HG03354 (cell line): Measurements from ENCODE around the gene WNT9B.
"Not testable (repeated sequence)": the region's sequence is repeated elsewhere in the genome, so short reads cannot be mapped to it uniquely, and the experiment has no call there.

Experiments used
- ATAC-seq: cut with Tn5 transposase; IDR thresholded peaks from one replicate; pipeline ENCODE4 v1.9.1; 2021; ENCODE audit warnings: mild to moderate bottlenecking; ENCODE audit not compliant: unreplicated experiment, poor library complexity, severe bottlenecking

Gene WNT9B

DNA sequence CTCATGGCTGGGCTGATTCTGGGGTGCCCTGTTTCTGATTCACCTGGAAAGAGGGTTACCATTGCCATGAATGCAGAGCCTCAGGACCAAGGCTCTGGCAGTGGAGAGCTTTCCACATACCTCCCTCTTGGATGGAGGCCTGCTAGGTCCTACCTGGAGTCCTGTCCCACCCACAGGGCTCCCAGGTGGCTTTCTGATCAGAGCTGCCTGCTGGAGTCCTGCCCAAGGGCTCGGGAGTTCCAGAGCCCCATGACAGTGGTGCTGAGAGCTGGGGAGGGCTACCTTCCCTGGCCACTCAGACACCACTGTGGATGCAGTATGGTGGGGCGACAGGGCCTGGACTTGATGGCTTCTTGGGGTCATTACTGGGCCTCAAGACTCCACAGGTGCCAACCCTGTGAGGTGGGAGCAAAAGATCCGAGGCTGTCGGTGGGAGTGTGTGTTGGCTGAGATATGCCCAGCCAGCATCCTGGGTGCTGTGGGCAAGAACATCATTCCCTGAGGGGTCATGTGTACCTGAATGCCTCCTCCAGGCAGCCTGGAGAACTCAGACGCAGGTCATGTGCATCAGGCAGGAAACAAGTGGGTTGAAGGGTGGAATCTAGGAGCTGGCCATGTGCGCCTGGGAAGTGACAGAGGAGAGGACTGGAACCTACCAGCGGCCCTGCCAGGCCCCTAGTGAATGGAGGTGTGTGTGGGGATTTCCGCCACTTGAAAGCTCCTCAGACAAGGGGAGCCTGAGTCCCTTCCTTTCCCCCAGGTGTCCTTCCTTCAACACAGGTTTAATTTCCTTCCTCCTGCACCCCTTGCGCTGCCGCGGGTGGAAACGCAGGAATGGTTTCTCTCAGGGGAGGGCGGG lies 30.6 kb upstream of the WNT9B start:
- ATAC-seq: no peak

DNA sequence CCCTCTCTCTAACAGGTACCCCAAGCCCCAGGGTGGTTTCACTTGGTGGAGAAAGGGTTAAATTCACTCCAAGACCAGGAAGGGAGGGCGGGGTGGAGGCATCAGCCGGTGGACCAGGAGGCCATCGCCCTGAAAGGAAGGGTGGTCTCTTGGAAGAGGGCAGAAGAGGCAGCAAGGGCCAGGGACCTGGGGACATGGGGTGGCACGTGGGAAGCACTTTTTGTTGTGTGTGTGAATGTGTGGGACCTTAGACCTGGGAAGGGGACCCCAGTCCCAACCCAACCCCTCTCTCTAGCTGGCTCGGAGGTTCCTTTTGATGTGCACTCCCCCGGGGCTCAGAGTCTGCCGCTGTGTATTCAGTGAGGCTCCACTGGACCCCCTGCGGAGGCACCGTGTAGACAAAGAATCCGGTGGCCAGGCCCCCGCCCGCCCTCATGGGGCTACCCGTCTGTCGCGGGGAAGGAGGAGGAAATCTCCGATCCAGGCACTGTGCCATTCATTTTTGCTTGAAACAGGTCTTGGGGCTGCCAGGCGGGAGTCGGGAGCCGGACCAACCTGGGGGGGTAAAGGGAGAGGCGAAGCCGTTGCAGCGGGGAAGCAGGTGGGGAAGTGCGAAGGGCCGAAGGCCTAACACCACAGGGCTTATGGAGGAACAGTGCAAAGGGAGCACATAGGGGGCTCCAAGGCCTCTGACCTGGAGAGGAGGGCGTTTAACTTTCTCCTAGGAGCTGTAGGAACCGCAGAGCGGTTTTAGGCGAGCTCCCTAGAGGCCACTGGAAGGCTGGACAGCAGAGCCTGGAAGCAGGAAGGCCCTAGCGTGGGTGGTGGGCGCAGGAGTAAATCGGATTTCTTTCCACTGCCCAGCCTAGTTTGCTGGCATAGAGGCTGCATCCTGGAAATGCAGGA lies 29.6 kb upstream of the WNT9B start:
- ATAC-seq: no peak

DNA sequence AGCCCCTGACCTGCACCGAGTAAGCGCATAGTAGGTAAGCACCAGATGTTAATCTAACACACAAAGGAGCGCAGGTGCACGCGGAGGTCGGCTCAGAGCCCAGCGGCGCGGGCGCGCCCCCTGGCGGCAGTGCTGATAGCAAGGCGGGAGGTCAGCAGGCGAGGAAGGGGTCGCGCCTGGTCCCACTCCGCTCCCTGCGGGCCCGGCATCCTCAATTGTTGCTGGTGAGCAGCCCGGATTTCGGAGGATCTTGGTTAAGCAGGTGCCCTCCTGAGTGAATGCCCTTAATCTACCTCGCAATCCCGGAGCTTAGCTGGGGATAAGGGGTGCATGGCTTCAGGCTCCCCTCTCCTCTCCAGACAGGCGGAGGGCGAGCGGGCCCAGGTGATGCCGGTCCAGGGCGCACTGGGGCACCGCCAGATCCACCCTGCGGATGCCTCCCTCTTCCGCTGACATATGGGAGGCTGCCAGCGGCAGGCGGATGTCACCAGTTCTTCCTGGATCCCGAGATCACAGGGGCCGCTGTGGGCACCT lies 28.9 kb upstream of the WNT9B start:
- no peak for ATAC-seq

DNA sequence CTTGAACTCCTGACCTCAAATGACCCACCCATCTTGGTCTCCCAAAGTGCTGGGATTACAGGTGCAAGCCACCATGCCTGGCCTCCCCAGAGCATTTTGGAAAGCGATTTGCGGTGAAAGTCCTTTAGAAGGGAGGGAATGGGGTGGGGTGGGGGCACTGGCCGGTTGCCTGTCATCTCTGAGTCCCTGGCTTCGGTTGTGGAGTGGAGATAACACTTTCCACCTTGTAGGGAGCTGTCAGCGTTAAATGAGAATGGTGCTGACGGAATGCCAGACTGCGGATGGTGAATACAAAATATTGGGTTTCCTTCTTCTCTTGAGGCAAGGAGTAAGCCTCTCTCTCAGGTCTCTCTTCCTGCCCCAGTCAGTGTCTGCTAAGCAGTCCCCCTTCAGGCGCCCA lies 27.7 kb upstream of the WNT9B start:
- ATAC-seq: no peak

DNA sequence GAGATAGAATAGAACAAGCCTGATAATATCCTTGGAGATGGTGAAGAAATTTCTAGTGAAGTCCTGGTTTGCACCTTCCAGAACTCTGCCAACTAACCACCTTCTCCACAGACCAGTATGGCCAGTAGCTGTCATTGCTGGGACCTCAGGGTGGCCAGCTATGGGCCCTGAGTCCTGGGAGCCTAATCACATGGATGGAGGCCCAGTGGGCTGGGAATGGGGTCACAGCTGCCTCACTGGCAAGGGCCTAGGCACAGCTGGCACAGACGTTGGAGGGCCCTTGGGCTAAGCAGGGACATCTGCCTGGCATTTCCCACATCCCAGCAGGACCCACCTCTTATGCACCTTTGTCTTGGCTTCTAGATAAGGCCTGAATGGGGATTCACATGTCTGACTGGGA lies 25.3 kb upstream of the WNT9B start:
- no peak for ATAC-seq

DNA sequence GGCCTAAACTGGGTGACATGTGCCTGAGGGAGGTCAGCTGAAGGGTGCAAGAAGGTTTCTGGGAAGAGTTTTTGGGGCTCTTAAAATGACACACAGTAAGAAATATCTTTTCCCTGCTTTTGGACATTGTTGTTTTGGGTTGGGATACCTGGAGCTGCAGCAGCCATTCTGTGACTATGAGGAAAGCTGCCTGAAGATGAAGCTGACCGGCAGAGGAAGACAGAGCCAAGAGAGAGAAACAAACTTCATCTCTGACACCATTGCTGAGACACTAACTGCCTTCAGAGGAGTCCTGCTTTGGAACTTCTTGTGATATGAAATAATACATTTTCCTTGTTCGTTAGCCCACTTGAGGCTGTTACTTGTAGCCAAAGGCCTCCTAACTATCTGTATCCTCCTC lies 24.1 kb upstream of the WNT9B start:
- ATAC-seq: no peak

DNA sequence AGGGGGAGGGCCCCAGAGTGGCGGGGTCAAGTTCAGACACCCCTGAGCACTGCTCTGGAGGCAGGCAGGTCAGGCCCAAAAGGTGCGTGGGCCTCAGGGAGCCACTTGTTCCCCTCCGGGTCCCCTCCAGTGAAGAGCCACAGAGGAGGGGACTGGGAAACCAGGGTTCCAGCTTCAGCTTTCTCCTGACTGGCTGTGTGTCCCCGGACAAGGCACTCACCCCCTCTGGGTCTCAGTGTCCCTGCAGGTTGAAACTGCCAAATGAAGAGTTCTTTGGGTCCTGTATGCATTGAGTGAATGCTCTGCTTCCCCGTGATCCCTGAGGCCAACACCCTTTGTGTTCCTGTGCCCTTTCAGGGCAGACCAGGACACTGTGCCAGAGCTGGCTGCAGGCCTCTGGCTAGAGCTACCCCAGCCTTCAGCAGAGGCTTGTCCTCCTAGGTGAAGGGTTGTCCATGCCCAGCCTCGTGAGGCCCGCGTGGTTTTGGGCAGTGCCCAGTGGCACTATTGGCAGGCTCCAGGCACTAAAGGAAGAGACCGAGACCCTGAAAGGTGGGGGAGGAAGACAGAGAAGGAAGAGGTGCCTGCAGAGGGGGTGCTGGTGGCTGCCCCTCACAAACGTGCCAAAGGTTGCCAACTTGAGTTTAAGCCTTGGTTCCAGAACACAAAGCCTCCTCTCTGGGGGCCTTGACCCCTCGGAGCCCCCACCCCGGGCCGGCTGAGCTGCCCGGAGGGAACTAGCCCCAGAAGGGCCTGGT lies 19.6 kb upstream of the WNT9B start:
- no peak for ATAC-seq

DNA sequence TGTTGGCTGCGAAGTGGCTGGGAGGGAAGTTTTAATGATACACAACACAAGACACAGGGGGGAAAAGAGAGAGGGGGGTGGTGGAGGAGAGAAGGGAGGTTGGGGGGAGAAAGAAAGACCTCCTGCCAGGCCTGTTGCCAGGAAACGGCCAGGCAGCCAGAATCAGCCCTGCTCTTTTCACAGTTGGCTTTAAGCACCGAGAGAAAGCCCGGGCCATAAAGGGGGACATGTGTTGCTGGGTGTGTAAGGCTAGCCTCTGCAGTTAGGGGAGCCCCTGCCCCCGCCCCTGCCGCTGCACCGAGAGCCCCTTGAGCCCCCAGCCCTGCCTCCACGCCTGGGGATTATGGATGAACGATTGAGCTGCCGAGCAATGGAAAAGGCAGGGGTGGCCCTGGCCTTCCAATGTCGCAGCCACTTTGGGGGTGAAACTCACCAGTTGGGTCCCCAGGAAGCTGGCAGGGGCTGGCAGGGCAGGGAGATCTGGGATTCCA lies 19.0 kb upstream of the WNT9B start:
- no peak for ATAC-seq

DNA sequence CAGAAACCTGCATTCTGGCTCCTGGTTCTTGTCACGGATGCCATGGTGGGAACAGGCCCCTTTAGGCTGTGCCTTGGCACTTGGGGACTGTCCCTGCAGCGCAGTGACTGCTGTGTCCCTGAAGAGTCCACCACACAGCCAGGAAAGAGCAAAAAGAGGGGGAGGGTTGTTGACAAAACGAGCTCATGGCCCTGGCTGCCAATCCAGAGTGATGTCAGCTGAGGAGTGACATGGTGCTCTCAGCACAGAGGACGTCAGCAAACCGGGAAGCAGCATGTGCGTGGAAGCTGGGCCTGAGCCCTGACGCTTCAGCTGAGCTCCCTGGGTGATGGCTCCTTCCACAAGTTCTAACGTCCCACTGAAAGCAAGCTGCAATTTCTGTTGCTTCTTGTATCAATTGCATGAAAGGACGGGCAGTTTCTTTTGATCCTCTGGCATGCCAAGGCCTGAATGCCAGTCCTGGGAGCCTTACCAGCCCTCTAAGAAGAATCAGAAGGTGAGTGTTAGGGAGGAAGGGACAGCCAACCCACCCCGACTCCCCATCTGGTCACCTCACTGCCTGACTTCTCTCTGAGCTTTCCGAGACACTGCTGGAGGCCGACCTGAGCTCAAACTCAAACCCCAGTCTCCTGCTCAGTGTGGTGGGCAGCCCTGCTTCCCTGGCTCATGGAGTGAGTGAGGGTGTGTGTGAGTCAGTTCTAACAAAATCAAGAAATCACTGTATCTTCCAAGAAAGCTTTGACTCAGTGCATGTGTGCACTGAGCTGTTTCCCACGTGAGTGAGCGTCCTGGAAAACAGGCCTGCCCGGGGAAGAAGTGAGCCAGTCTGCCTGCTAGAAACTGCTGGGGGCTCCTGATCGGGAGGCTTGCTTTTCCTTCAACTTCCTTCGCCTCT lies 18.2 kb upstream of the WNT9B start:
- ATAC-seq: no peak

DNA sequence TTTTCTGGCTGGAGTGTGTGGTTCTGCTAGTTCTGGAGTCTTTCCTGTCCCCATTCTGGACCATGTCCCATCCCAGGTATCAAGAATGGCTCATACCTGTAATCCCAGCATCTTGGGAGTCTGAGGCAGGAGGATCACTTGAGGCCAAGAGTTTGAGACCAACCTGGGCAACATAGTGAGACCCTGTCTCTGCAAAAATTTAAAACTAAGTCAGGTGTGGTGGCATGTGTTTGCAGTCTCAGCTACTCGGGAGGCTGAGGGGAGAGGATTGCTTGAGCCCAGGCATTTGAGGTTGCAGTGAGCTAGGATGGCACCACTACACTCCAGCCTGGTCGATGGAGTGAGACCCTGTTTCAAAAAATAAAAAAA lies 17.6 kb upstream of the WNT9B start:
- ATAC-seq: no peak

DNA sequence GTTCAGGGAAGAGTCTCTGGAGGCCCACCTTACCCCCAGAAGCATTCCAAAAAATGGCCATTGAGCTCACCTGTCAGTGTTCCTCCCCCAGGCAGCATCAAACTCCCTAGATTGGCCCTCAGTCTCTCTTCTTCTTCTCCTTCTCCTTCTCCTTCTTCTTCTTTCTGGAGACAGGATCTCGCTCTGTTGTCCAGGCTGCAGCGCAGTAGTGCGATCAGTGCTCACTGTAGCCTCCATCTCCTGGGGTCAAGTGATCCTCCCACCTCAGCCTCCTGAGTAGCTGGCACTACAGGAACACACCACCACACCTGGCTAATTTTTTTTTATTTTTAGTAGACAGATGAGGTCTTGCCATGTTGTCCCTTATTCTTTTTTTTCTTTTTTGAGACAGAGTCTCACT lies 16.5 kb upstream of the WNT9B start:
- no peak for ATAC-seq

DNA sequence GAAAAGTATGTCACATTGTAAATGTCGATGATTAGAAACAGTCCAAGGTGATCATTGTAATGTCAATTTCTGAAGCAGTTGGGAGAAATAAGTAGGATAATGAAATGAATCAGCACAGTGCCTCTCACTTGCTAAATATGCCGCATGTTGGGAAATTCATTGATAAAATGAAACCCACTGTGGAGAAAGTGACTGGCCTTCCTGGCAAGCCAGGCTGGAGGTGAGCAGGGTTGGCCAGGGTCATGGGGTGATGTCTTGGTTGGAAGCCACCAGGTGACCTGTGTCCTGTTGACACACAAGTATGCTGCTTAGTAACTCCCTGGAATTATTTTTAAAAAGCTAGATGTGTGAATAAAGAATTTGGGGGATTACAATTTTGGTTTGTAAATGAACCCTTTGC lies 14.9 kb upstream of the WNT9B start:
- ATAC-seq: no peak

DNA sequence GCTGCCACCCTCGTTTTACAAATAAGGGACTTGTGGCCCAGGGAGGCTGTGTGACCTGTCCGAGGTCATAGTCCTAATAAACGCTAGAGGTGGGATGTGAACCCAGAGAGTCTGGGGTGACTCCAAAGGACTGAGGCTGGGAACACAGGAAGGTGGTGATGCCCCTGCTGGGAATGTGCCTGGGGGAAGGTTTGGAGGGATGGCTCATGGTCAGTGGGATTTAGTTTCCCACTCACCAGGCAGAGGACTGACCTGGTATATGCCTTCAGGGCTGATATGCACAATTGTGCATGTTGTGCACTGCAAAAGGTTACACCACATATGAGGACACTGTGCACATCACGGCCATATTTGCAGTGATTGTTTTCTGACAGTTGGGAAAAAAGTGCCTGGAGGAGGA lies 13.9 kb upstream of the WNT9B start:
- no peak for ATAC-seq

DNA sequence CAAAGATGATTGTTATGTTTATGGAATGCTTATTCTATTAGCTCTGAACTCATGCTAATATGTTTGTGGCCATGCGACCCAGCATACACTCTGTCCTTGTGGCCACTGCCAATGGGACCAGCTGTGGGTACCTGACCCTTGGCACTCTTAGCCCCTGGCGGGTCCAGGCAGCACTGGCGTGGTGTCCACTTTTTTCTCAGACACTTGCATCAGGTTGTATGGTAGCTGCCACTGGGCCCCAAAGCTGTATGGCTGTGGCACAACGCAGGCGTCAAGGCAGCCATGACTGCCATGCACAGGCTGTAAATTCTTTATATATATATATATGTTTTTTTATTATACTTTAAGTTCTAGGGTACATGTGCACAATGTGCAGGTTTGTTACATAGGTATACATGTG lies 12.2 kb upstream of the WNT9B start:
- ATAC-seq: no peak

DNA sequence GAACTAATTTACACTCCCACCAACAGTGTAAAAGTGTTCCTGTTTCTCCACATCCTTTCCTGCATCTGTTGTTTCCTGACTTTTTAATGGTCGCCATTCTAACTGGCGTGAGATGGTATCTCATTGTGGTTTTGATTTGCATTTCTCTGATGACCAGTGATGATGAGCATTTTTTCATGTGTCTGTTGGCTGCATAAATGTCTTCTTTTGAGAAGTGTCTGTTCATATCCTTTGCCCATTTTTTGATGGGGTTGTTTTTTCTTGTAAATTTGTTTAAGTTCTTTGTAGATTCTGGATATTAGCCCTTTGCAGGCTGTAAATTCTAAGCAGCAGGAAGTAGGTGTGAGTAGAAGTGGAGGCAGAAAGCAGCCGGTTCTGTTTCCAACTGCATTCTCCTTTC lies 10.8 kb upstream of the WNT9B start:
- ATAC-seq: not testable (repeated sequence)

DNA sequence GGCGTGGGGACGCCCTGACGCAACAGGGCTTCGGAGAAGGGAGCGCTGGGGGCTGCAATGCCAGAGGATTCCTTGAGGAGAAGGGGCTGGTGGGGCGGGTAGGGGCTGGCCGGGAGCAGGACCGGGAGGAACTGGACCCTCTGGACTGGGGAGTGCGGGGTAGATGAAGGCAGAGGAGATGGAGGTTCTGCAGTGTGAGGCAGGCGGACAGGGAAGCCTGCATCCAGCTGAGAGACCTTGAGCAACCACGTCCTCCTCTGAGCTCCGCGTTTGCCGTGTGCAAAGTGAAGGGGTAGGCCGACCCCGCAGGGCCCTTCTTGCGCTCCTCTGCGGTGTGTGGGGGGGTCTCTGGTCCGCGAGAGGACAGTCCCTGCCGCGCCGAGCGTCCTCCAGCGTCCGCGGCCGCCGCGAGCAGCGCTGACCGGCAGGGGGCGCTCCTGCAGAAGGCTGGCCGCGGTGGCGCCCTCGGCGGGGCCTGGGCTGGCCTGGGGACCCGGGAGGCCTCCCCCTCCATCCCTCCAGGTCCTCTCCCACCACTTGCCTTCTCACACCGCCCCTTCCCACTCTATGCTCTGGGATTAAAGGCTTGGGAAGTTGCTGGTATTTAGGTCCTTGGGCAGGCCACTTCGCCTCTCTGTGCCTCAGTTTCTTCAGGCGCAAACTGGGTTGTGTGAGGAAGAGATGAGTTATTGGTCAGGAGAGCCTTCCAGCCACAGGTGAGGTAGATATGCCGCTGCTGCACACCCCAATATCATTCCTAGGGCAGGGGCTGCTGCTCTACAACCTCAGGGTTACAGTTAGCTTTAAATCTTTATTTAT lies 9.6 kb upstream of the WNT9B start:
- no peak for ATAC-seq

DNA sequence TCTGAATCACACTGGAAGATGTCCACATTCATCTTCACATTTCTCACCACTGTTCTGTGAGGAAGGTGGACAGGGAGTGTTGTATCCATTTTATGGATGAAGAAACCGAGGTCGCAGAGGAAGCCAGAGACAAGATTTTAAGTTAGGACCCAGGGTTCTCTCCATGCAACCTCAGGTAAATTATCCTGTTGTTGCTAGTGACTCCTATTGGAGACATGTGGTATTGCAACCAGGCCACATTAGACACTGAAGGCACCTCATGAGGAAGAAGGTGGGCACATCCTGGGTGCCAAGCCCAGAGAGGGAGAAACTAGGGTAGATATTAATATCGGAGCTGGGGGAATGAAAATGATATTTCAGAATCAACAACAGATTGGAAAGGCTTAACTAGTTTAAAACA lies 8.5 kb upstream of the WNT9B start:
- ATAC-seq: no peak
